DND-41 (cell line): ENCODE measurements around the gene MTHFS.
"Not testable (repeated sequence)": the region's sequence is repeated elsewhere in the genome, so short reads cannot be mapped to it uniquely, and the experiment has no call there.

Source experiments
- ATAC-seq: fragments of 200-7000 bp; cut with Tn5 transposase; 3 replicates; pipeline ENCODE4 v1.9.1; 2021; ENCODE audit warnings: low read depth; ENCODE audit not compliant: insufficient read depth
- DNase-seq: peaks from one replicate; pipeline ENCODE4 v3.0.0-alpha.2; 2020
- H2AFZ ChIP-seq: 2 replicates; pipeline ENCODE4 v1.6.0; 2012; ENCODE audit warnings: low read depth, low read length
- H3K27ac ChIP-seq: 2 replicates; pipeline ENCODE4 v1.5.1; 2012; ENCODE audit warnings: low read length, inconsistent platforms
- H3K27me3 ChIP-seq: fragments of 200-600 bp; sonication (generic); 2 replicates; pipeline ENCODE4 v1.6.0; 2012; ENCODE audit warnings: low read length, mild to moderate bottlenecking, inconsistent platforms; ENCODE audit not compliant: insufficient read depth, poor library complexity
- H3K36me3 ChIP-seq: 2 replicates; pipeline ENCODE4 v1.5.1; 2012; ENCODE audit warnings: low read length, inconsistent platforms; ENCODE audit not compliant: insufficient read depth
- H3K4me1 ChIP-seq: 2 replicates; pipeline ENCODE4 v1.5.1; 2012; ENCODE audit warnings: mild to moderate bottlenecking, low read length; ENCODE audit not compliant: insufficient read depth
- H3K4me2 ChIP-seq: 2 replicates; pipeline ENCODE4 v1.6.0; 2012; ENCODE audit warnings: mild to moderate bottlenecking, moderate library complexity, low read length, inconsistent platforms; ENCODE audit not compliant: insufficient read depth
- H3K4me3 ChIP-seq, 2 experiments: fragments of 200-600 bp in 1 of 2; shearing (Covaris generic) in 1 of 2; 2 replicates each; pipeline ENCODE4 v1.5.1; 2012 to 2016; ENCODE audit warnings: inconsistent platforms in 2 of 2, low read length in 2 of 2, mild to moderate bottlenecking in 2 of 2, low read depth in 1 of 2, moderate library complexity in 1 of 2
- H3K79me2 ChIP-seq: 2 replicates; pipeline ENCODE4 v1.6.0; 2012; ENCODE audit warnings: low read length, inconsistent platforms; ENCODE audit not compliant: insufficient read depth
- H3K9ac ChIP-seq: 2 replicates; pipeline ENCODE4 v1.6.0; 2012; ENCODE audit warnings: low read depth, mild to moderate bottlenecking, inconsistent platforms, low read length, moderate library complexity
- H3K9me3 ChIP-seq: 2 replicates; pipeline ENCODE4 v1.5.1; 2012; ENCODE audit warnings: low read length, moderate library complexity, mild to moderate bottlenecking, inconsistent platforms; ENCODE audit not compliant: insufficient read depth, severe bottlenecking
- H4K20me1 ChIP-seq: 2 replicates; pipeline ENCODE4 v1.6.0; 2012; ENCODE audit warnings: low read length; ENCODE audit not compliant: insufficient read depth
- CTCF ChIP-seq: IDR thresholded peaks from 2 replicates; pipeline ENCODE4 v1.5.1; 2012; ENCODE audit warnings: borderline replicate concordance, low read length, moderate library complexity, mild to moderate bottlenecking; ENCODE audit not compliant: poor library complexity, severe bottlenecking; ENCODE audit errors: extremely low read depth
- EZH2 ChIP-seq: IDR thresholded peaks from 3 replicates; pipeline ENCODE4 v1.6.1; 2012; ENCODE audit warnings: borderline replicate concordance, low read depth, mild to moderate bottlenecking, moderate library complexity, low read length, inconsistent platforms; ENCODE audit not compliant: severe bottlenecking

The MTHFS gene

GRCh38 chr15:79918278-79918677 is 21.5 kb upstream of the MTHFS start:
- Histone ChIP-seq H3K9ac (no peak overlapping the region), H3K79me2 (peaks cover 23% of the 10 kb centered on the region), H2AFZ (no peak overlapping the region), H3K4me3 (no peak overlapping the region), H3K4me2 (no peak overlapping the region), H3K27ac (no peak overlapping the region), H3K27me3 (no peaks in the 10 kb centered on the region), H4K20me1 (no peaks in the 10 kb centered on the region), H3K4me1 (peaks cover 8% of the 10 kb centered on the region), H3K9me3 (peaks cover 47% of the 10 kb centered on the region), H3K36me3 (peaks cover 31% of the 10 kb centered on the region)
- no peak for DNase-seq
- TF ChIP-seq EZH2: no peak
- no peak for TF ChIP-seq CTCF
- ATAC-seq: no peak

- peaks cover 22% of the 10 kb centered on the region for H3K36me3 ChIP-seq
Observed at GRCh38 chr15:79916502-79917132, 19.8 kb upstream of the MTHFS start.

GRCh38 chr15:79915776-79916501 is 19.1 kb upstream of the MTHFS start:
- not testable (repeated sequence) for H3K27ac ChIP-seq, H3K79me2 ChIP-seq, DNase-seq, H3K4me2 ChIP-seq, H3K4me1 ChIP-seq, ATAC-seq, H3K27me3 ChIP-seq, H3K9ac ChIP-seq, H3K4me3 ChIP-seq, H4K20me1 ChIP-seq, H2AFZ ChIP-seq
- Histone ChIP-seq H3K9me3 (peaks cover 32% of the 10 kb centered on the region), H3K36me3 (peaks cover 17% of the 10 kb centered on the region)

More at GRCh38 chr15:79916502-79917132, 19.8 kb upstream of the MTHFS start:
- no peaks in the 10 kb centered on the region for H4K20me1 ChIP-seq
- no peak overlapping the region for H3K27ac ChIP-seq
- H3K9me3 ChIP-seq: peaks cover 37% of the 10 kb centered on the region
- TF ChIP-seq CTCF (no peak), EZH2 (no peak)
- no peak overlapping the region for H3K9ac ChIP-seq
- H3K4me2 ChIP-seq: no peak overlapping the region
- H2AFZ ChIP-seq: no peak overlapping the region
- no peak overlapping the region for H3K4me3 ChIP-seq
- no peaks in the 10 kb centered on the region for H3K27me3 ChIP-seq
- peaks cover 7% of the 10 kb centered on the region for H3K79me2 ChIP-seq
- H3K4me1 ChIP-seq: no peaks in the 10 kb centered on the region
- ATAC-seq (no peak), DNase-seq (no peak)

DNA sequence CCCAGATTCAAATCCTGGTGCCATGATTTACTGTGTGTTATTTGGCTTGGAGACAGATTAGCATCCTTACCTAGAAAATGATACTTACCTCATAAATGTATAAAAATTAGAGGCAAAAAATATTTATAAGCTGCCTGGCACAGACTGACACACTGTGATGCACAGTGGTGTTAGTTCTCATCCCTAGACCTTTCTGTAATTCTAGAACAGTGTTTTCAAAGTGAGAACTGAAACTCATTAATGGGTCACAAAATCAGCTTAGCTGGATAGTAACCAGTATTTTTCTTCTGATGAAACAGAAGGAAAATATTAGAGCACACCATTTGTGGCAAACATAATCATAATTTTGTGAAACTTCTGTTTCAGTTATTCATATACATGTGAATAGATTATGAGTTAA is 17.9 kb upstream of the MTHFS start:
- Histone ChIP-seq H3K36me3 (peaks cover 7% of the 10 kb centered on the region), H3K4me1 (no peaks in the 10 kb centered on the region), H3K9me3 (peaks cover 27% of the 10 kb centered on the region), H3K4me3 (no peak overlapping the region), H3K79me2 (no peaks in the 10 kb centered on the region), H4K20me1 (no peaks in the 10 kb centered on the region), H3K27ac (no peak overlapping the region), H2AFZ (no peak overlapping the region), H3K27me3 (no peaks in the 10 kb centered on the region), H3K4me2 (no peak overlapping the region), H3K9ac (no peak overlapping the region)
- ATAC-seq (no peak), DNase-seq (no peak)
- no peak for TF ChIP-seq CTCF
- no peak for TF ChIP-seq EZH2

DNA sequence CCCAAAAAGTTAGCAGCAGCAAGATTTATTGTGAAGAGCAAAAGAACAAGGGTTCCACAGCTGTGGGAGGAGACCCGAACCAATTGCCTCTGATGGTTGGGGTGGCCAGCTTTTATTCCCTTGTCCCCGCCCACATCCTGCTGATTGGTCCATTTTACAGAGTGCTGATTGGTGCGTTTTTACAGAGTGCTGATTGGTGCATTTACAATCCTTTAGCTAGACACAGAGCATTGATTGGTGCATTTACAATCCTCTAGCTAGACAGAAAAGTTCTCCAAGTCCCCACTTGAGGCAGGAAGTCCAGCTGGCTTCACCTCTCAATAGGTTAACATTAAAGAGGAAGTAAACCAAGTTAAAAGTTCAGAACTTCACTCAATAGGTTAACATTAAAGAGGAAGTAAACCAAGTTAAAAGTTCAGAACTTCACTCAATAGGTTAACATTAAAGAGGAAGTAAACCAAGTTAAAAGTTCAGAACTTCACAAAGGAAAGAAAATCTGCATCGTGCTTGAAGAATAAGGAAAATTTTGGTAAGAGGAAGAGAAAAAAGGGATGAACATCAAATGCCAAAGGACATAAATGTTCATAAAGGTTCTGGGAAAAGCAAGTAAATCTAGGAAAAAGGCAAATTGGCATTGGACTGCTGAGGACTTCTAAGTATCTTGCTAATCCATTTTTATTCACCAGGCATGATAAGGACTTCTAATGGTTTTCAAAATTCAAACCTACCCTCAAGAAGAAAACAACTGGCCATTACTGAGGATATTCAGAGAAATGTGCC is 12.9 kb upstream of the MTHFS start:
- not testable (repeated sequence) for ATAC-seq, H3K4me1 ChIP-seq, H2AFZ ChIP-seq, DNase-seq, H3K4me2 ChIP-seq, H3K79me2 ChIP-seq, H3K9me3 ChIP-seq, H3K36me3 ChIP-seq, H4K20me1 ChIP-seq, H3K4me3 ChIP-seq, H3K27me3 ChIP-seq, H3K27ac ChIP-seq, H3K9ac ChIP-seq
